Endothelial cell of umbilical vein (primary cell): ENCODE measurements around the gene RAB7B. TPM values are rescaled to one million over a fixed set of nuclear protein-coding genes. Genes with fewer than 3 reads are reported as not detected.

ENCODE experiments used
- BruUV-seq: library from RNA; stranded (reverse); fragments of 400-500 nt; replicated peaks from 2 replicates; lab custom pipeline; 2021; lab: Mats Ljungman, UMichigan
- CTCF ChIA-PET: fragments of 300-600, 350-600 bp; sonication (Branson Sonifier 250); formaldehyde crosslinking; loops from one replicate; lab custom pipeline; 2021; ENCODE audit warnings: antibody characterized with exemption, inconsistent platforms; lab: Charles Lee
- POLR2A ChIA-PET: fragments of 300-600, 350-600 bp; sonication (Branson Sonifier 250); formaldehyde crosslinking; loops from one replicate; lab custom pipeline; 2021; ENCODE audit warnings: antibody characterized with exemption, inconsistent platforms; lab: Charles Lee
- DNase-seq: peaks from one replicate; pipeline ENCODE4 v3.0.0-alpha.2; 2011; ENCODE audit warnings: low read depth, low spot score
- FAIRE-seq: peaks from 2 replicates; lab custom pipeline; 2011; peaks lifted over from hg19 to GRCh38; lab: Jason Lieb, UNC
- H2AFZ ChIP-seq: 2 replicates; pipeline ENCODE4 v1.6.0; 2012; ENCODE audit warnings: low read depth, low read length, control low read depth, inconsistent platforms
- H3K27ac ChIP-seq: 2 replicates; pipeline ENCODE4 v1.5.1; 2011; ENCODE audit warnings: low read depth, mild to moderate bottlenecking, control low read depth, low read length, moderate library complexity; ENCODE audit not compliant: insufficient read depth
- H3K27me3 ChIP-seq, 2 experiments: 2 replicates each; pipeline versions ENCODE4 v1.6.0 to v1.6.1; 2011; ENCODE audit warnings: low read length in 2 of 2, mixed read lengths in 1 of 2; ENCODE audit not compliant: control insufficient read depth in 2 of 2, insufficient read depth in 2 of 2
- H3K36me3 ChIP-seq, 2 experiments: 2 replicates in 1 of 2; 3 replicates in 1 of 2; pipeline ENCODE4 v1.5.1; 2011; ENCODE audit warnings: low read length in 2 of 2, mild to moderate bottlenecking in 1 of 2, moderate library complexity in 1 of 2; ENCODE audit not compliant: control insufficient read depth in 2 of 2, insufficient read depth in 2 of 2; ENCODE audit errors: extremely low read depth in 1 of 2
- H3K4me1 ChIP-seq: 3 replicates; pipeline ENCODE4 v1.5.1; 2011; ENCODE audit warnings: mild to moderate bottlenecking, low read length; ENCODE audit not compliant: control insufficient read depth, insufficient read depth; ENCODE audit errors: extremely low read depth
- H3K4me2 ChIP-seq: 2 replicates; pipeline ENCODE4 v1.6.1; 2011; ENCODE audit warnings: low read length, control low read depth, mixed read lengths; ENCODE audit not compliant: insufficient read depth
- H3K4me3 ChIP-seq, 3 experiments: fragments of 200-600 bp in 1 of 3; sonication (generic), shearing (Covaris generic) in 1 of 3; replicated peaks in 1 of 3; 2 replicates each; pipeline ENCODE4 v1.5.1; 2011 to 2016; ENCODE audit warnings: control low read depth in 3 of 3, low read length in 3 of 3, mild to moderate bottlenecking in 2 of 3, inconsistent platforms in 1 of 3, low read depth in 1 of 3, moderate library complexity in 1 of 3; ENCODE audit not compliant: insufficient read depth in 1 of 3
- H3K79me2 ChIP-seq: 2 replicates; pipeline ENCODE4 v1.6.0; 2012; ENCODE audit warnings: low read length, inconsistent platforms; ENCODE audit not compliant: control insufficient read depth, insufficient read depth
- H3K9ac ChIP-seq: replicated peaks from 2 replicates; pipeline ENCODE3; 2011; ENCODE audit warnings: low read length, control low read depth; ENCODE audit not compliant: insufficient read depth; ENCODE audit errors: extremely low read depth
- H3K9me1 ChIP-seq: replicated peaks from 3 replicates; pipeline ENCODE4 v1.6.0; 2011; ENCODE audit warnings: mild to moderate bottlenecking, low read length; ENCODE audit not compliant: control insufficient read depth, insufficient read depth; ENCODE audit errors: extremely low read depth
- H3K9me3 ChIP-seq: replicated peaks from 2 replicates; pipeline ENCODE4 v1.5.1; 2012; ENCODE audit warnings: low read length, inconsistent platforms; ENCODE audit not compliant: control insufficient read depth, insufficient read depth
- H4K20me1 ChIP-seq: replicated peaks from 2 replicates; pipeline ENCODE3; 2011; ENCODE audit warnings: mild to moderate bottlenecking, low read length; ENCODE audit not compliant: control insufficient read depth, insufficient read depth; ENCODE audit errors: extremely low read depth
- CTCF ChIP-seq, 2 donors: IDR thresholded peaks; 1 replicate in 1 of 2; 2 replicates in 1 of 2; pipeline ENCODE4 v1.5.1; 2011; ENCODE audit warnings: low read length in 2 of 2, mild to moderate bottlenecking in 2 of 2, moderate library complexity in 2 of 2, control low read depth in 1 of 2, inconsistent platforms in 1 of 2, low read depth in 1 of 2; ENCODE audit not compliant: insufficient read depth in 1 of 2; ENCODE audit errors: extremely low read depth in 1 of 2
- EZH2 ChIP-seq: IDR thresholded peaks from 2 replicates; pipeline ENCODE4 v1.6.1; 2012; ENCODE audit warnings: borderline replicate concordance, low read depth, mild to moderate bottlenecking, moderate library complexity, low read length, inconsistent platforms; ENCODE audit not compliant: severe bottlenecking
- FOS ChIP-seq: IDR thresholded peaks from 2 replicates; pipeline ENCODE4 v1.6.1; 2011; ENCODE audit warnings: mild to moderate bottlenecking, low read length, moderate library complexity, borderline replicate concordance; ENCODE audit not compliant: insufficient read depth
- GATA2 ChIP-seq: IDR thresholded peaks from 2 replicates; pipeline ENCODE4 v1.7.0; 2011; ENCODE audit warnings: low read depth, mild to moderate bottlenecking, moderate library complexity, mixed read lengths, low read length; ENCODE audit not compliant: insufficient read length, insufficient read depth
- JUN ChIP-seq: IDR thresholded peaks from 2 replicates; pipeline ENCODE4 v1.6.1; 2011; ENCODE audit warnings: borderline replicate concordance, low read depth; ENCODE audit not compliant: insufficient read length, insufficient read depth
- MYC ChIP-seq: IDR thresholded peaks from one replicate; pipeline ENCODE4 v1.6.1; 2011; ENCODE audit warnings: mild to moderate bottlenecking, low read depth, low read length
- POLR2A ChIP-seq: IDR thresholded peaks from 2 replicates; pipeline ENCODE4 v1.6.1; 2012; ENCODE audit warnings: low read depth, mild to moderate bottlenecking, control low read depth, low read length
- POLR2AphosphoS5 ChIP-seq: IDR thresholded peaks from 2 replicates; pipeline ENCODE4 v1.6.1; 2012; ENCODE audit warnings: low read depth, mild to moderate bottlenecking, control low read depth, low read length, moderate library complexity; ENCODE audit not compliant: insufficient read depth
- dilution Hi-C: fragments of 300-500 bp; cut with MboI; formaldehyde crosslinking; loops from one replicate; pipeline ENCODE4 v1.15.0; 2019; ENCODE audit warnings: low sequenced_read_pairs; ENCODE audit not compliant: extremely low pct_ligation_motif_present
- intact Hi-C: fragments of 100-400 bp; cut with micrococcal nuclease; formaldehyde crosslinking; loops from one replicate; pipeline ENCODE4 v1.10.0; 2022
- polyA plus RNA-seq, 4 experiments: library from polyadenylated mRNA; depleted of rRNA in 3 of 4; stranded (reverse) in 3 of 4; unstranded in 1 of 4; fragments of >200 nt; gene quantifications; 2 replicates each; pipeline versions ENCODE4 v1.2.1 to v1.2.3, GENCODE V29; 2011 to 2012; ENCODE audit warnings: missing spikeins in 1 of 4
- total RNA-seq: library from RNA; stranded (reverse); gene quantifications from 2 replicates; pipeline ENCODE4 v1.2.3, GENCODE V29; 2021
- TF ChIP-seq, protein P1 (sequence below): IDR thresholded peaks from 2 replicates; pipeline ENCODE4 v1.6.1; 2011; ENCODE audit not compliant: insufficient read depth, insufficient read length

RAB7B gene
- total and polyA plus RNA-seq, 2 donors (not counting 3 experiments of a cell fraction or from before 2014, with no cell fraction given), result 0.15 TPM; not detected in 1

- Histone ChIP-seq H3K27ac (no peak overlapping the region), H4K20me1 (no peaks in the 10 kb centered on the region), H3K4me1 (no peaks in the 10 kb centered on the region), H3K79me2 (no peaks in the 10 kb centered on the region), H2AFZ (no peak overlapping the region), H3K4me3 (no peak overlapping the region), H3K27me3 (peaks cover 0 to 1% of the 10 kb centered on the region in 2 experiments), H3K9me1 (no peaks in the 10 kb centered on the region), H3K4me2 (no peak overlapping the region), H3K9ac (no peak overlapping the region), H3K36me3 (no peaks in the 10 kb centered on the region), H3K9me3 (no peaks in the 10 kb centered on the region)
- ChIA-PET POLR2A (no interaction called here), CTCF (interaction anchor here (1.0 to 1.3 kb wide), 4 partner anchors 15 to 96 kb away, joined by 3 to 6 read pairs (median 4); no protein-coding TSS in a partner anchor)
- no TSS peak for BruUV-seq
- FAIRE-seq (no peak), DNase-seq (no peak)
- intact Hi-C loops (no loop called here), dilution Hi-C loops (no loop called here)
- TF ChIP-seq JUN (no peak), POLR2A (no peak), EZH2 (no peak), POLR2AphosphoS5 (no peak), MYC (no peak), FOS (no peak), GATA2 (no peak), CTCF (IDR thresholded peaks at IDR 0.05; ENCODE audit: extremely low read depth in 1 of 2, insufficient read depth in 1 of 2, low read depth in 1 of 2, low read length in 2 of 2) (no peak)
- TF ChIP-seq, protein P1, sequence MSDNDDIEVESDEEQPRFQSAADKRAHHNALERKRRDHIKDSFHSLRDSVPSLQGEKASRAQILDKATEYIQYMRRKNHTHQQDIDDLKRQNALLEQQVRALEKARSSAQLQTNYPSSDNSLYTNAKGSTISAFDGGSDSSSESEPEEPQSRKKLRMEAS, result no peak
Observed at GRCh38 chr1:206014601-206015000, 11.4 kb upstream of the RAB7B start.
